ENCODE measurements around the gene GNAL.

- no peak for TF ChIP-seq POLR2AphosphoS5 (IDR thresholded peaks at IDR 0.05)
- TF ChIP-seq, protein P1, sequence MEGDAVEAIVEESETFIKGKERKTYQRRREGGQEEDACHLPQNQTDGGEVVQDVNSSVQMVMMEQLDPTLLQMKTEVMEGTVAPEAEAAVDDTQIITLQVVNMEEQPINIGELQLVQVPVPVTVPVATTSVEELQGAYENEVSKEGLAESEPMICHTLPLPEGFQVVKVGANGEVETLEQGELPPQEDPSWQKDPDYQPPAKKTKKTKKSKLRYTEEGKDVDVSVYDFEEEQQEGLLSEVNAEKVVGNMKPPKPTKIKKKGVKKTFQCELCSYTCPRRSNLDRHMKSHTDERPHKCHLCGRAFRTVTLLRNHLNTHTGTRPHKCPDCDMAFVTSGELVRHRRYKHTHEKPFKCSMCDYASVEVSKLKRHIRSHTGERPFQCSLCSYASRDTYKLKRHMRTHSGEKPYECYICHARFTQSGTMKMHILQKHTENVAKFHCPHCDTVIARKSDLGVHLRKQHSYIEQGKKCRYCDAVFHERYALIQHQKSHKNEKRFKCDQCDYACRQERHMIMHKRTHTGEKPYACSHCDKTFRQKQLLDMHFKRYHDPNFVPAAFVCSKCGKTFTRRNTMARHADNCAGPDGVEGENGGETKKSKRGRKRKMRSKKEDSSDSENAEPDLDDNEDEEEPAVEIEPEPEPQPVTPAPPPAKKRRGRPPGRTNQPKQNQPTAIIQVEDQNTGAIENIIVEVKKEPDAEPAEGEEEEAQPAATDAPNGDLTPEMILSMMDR (IDR thresholded peaks at IDR 0.05): no peak
Observed at GRCh38 chr18:11860594-11861450, 171.8 kb downstream of the GNAL start.
